GM18508 (cell line): ENCODE data around the gene PUM2.
"Not testable (repeated sequence)": the region's sequence is repeated elsewhere in the genome, so short reads cannot be mapped to it uniquely, and the experiment has no call there.

Source experiments
- ATAC-seq: cut with Tn5 transposase; IDR thresholded peaks from one replicate; pipeline ENCODE4 v1.9.1; 2021; ENCODE audit warnings: moderate number of reproducible peaks; ENCODE audit not compliant: insufficient read depth, unreplicated experiment

PUM2 gene

GRCh38 chr2:20236496-20236895 lies 114.1 kb downstream of the PUM2 start:
- no peak for ATAC-seq

GRCh38 chr2:20235655-20236305 lies 114.9 kb downstream of the PUM2 start:
- no peak for ATAC-seq

GRCh38 chr2:20234597-20234996 lies 116.0 kb downstream of the PUM2 start:
- not testable (repeated sequence) for ATAC-seq

DNA sequence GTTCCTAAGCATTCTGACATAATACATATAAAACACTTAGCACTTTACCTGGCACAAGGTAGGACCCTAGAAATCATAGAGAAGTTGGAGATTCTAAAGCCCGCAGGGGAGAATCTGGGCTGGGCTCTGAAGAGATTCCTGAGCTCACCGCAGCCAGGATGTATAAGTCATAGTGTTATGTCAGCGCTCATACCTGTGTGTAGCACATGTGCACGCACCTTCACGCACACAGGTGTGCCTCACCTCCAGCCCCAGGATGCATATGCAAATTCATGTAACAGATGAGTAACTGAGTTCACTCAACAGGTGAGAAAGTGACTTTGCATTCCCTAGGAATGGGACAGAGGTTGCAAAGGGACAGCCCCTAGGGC lies 117.8 kb downstream of the PUM2 start:
- ATAC-seq: no peak

GRCh38 chr2:20231598-20232026 lies 119.0 kb downstream of the PUM2 start:
- no peak for ATAC-seq

- no peak for ATAC-seq
Measured at GRCh38 chr2:20231159-20231558, 119.5 kb downstream of the PUM2 start.

DNA sequence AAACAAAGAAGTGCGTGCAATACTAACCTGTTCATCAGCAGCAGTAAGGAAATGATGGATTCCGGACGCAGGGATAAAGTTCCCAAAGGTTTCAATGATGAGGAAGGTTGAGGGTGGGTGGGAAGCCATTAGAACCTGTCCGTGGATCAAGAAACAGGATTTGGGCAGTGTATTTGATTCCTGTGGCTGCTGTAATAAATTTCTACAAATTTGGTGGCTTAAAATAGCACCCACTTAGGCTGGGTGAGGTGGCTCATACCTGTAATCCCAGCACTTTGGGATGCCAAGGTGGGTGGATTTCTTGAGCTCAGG lies 120.6 kb downstream of the PUM2 start:
- no peak for ATAC-seq

GRCh38 chr2:20229322-20230113 lies 121.1 kb downstream of the PUM2 start:
- ATAC-seq: no peak

DNA sequence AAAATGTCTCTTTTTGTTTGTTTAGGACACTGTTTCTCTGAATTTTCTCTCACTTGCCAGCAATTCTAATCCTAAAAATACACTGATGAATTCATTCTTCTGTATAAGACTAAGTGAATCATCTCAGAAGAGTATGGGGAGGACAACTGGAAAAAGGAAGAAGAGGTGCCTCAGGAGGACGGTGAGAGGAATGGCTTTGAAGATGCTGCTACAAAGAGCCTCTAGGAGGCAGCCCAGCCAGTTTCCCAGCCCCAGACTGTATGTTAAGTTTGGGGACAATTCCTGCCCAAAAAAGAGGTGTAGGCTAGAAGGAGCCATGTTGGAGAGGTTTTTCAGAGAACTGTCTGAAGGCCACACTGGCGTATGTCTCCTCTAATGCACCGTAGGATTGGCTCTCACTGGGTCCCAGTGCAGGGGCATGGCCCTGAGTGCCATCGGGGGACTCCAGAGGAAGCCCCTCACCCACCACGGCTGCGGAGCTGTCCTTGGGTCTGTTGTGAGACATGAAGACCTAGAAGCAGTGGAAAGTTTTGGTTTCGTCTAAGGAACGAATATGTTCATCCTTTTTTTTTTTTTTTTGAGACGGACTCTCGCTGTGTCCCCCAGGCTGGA lies 122.6 kb downstream of the PUM2 start:
- no peak for ATAC-seq

GRCh38 chr2:20226152-20226545 lies 124.5 kb downstream of the PUM2 start:
- ATAC-seq: no peak

DNA sequence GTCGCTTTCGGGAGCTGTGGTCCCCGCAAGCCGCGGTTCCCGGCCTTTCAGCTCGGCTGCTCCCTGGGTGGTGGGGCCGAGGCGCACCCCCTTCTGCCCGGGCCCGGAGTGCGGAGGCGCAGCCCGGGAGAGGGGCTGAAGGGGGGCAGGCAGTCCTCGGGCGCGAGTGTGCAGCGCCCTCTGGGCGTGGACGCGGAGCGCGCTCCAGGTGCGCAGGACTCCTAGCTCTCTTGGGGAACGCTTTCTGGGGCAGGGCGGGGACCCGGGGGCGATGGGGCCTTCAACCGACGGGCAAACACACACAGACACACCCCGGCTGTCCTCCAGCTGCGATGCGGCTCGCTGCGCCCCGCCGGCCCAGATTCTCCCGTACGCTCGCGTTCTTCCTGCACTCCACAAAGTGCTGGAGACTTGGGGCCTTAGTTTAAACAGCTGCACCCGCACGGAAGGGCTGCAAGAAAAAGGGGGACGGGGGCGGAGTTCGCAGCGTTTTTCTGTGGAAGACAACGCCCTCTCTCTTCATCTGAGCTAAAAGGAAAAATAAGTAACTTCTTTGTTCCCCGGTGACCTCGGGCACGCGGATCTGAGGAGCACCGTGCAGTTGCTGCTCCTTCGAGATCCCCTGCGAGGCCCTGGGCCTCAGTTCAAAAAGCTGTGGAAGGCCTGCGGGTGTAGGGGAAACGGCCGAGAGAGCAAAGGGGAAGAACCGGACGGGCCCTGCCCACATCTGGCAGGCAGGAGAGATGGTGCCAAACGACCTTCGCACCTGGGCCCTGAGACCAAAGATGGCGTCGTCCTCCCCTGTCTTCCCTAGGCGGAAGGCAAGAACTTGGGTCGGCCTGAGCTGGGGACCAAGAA lies 125.1 kb downstream of the PUM2 start:
- no peak for ATAC-seq

GRCh38 chr2:20224716-20225293 lies 125.8 kb downstream of the PUM2 start, which contains the start of gene SDC1:
Gene SDC1 (minus strand): TSS chr2:20225130. CDS start chr2:20224867, 263 bp downstream.
- no peak for ATAC-seq

DNA sequence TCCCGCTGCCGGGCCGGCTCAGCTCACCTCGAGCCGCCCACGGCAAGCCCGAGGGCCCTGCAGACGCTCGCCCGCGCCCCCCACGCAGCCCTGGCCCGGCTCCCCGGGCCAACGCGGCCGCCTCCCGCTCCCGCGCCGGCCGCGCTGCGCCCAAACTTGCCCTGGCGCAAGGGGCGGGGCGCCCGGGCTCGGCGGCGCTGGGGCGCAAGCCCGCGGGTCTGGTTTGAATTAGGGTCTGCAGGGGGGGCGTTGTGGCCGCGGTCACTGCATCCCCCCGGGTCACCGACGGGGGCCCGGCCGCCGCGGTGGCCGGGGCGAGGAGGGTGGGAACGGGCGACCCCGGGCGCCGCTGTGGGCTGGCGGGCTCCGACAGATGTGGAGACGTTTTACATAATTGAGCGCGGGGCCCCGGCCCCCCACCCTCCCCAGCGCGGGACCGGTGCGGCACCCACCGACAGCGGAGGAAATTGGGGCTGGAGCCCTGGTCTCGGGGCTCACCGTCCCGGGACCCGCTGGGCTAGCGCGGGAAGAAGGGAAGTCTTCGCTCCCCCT lies 126.4 kb downstream of the PUM2 start:
- no peak for ATAC-seq

DNA sequence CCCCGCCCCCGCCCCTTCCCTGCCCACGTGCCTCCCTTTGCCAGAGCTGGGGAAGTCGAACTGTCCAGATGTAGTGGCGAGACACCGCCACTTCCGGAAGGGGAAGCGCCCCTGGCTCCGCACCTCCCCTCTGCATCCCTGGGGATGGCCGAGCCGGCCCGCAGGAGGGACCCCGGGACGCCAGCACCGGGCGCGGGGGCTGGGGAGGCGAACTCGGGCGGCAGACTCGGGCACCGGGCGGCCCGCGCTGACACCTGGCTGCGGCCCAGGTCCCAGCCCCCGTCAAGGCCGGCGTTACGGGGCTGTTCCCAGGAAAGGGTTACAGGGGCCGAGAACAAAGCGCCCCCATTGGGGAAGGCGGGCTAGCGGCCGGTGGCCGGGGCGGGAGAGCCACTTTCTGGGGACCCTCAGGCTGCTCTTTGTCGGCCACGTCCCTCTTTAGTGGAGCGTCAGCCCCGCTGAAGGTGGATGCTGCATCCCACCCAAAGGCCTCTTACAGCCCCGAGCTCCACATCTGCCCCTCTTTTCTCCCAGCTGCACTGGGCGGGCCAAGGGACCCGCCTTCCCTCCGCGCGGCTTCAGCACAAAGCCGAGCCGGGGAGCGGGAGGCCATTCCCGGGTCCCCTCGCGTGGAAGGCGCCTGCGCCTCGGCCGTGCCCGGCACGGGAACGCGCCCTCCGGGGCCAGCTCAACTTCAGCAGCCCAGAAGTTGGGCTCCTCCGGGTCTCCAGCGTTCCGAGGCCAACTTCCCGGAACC lies 127.1 kb downstream of the PUM2 start:
- ATAC-seq: no peak

GRCh38 chr2:20222769-20223406 lies 127.8 kb downstream of the PUM2 start:
- ATAC-seq: no peak

DNA sequence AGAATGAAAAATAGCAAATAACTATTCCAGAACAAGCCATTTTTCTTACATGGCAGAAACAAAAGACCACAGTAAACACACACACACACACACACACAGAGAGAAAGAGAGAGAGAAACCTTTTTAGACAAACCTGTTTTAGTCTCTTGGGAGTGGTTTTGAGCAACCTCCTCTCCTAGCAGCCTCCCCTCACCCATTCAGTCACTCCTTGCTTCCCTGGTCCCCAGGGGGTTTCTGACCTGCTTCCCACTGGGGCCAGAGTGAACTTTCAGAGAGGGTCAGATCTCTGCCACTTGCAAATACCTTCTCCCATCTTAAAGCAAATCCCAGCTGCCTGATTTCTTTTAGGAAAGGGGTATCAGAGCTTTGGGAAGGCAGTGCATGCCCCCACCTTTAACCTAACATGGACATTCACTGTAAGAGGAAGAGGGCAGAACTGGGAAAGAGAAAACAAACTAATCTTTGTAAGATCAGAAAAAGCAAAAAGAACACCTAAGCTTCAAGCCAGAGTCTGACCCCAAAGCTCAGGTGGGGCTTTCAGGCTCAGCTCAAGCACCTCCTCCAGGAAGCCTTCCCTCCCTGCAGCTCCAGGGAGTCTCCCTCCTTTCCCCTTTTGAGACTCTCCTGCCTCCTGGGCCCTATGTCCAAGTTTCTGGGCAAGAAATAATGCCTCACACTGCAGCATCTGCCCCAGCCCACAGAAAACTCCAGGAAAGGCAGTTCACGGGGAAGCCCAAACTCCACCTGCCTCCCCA lies 128.5 kb downstream of the PUM2 start:
- ATAC-seq: no peak

DNA sequence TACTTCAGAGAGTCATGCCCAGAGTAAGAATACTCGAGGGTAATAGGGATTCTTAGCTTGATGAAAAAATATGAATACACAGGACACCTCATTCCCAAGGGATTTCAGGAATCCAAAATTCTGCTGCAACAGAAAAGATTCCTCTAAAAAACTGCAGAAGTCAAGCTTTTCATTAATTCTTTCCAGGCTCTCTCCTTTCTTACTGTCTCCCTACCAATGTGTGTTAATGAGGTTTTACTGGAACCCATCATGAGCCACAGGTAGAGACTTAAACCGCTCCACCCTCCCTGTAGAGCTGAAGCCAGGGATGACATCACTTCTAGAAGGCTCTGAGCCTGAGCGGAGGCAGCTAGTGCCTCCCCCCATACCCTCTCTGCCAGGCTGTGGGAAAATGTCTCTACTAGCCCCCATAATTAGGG lies 129.1 kb downstream of the PUM2 start:
- ATAC-seq: no peak
